SK-N-SH treated with all-trans-retinoic acid at 6 μM for 48 hours (cell line): ENCODE measurements around the gene CSRNP3.
"Not testable (repeated sequence)": the region's sequence is repeated elsewhere in the genome, so short reads cannot be mapped to it uniquely, and the experiment has no call there.

Experiments
- ATAC-seq: fragments of 200-7000 bp; cut with Tn5 transposase; 3 replicates; pipeline ENCODE4 v1.9.1; 2020; ENCODE audit warnings: mild to moderate bottlenecking, moderate library complexity
- BACH2 ChIP-seq: fragments of 250-450 bp; sonication (Bioruptor Pico); IDR thresholded peaks from 2 replicates; pipeline ENCODE4 v1.9.0; 2021; ENCODE audit warnings: mild to moderate bottlenecking, borderline replicate concordance
- CSDC2 ChIP-seq: fragments of 250-450 bp; sonication (Bioruptor Pico); IDR thresholded peaks from 2 replicates; pipeline ENCODE4 v1.5.0; 2020; ENCODE audit warnings: mild to moderate bottlenecking, moderate library complexity
- ESRRG ChIP-seq: fragments of 250-450 bp; sonication (Bioruptor Pico); IDR thresholded peaks from 2 replicates; pipeline ENCODE4 v1.6.1; 2021; ENCODE audit warnings: mild to moderate bottlenecking
- GLIS3 ChIP-seq: fragments of 250-450 bp; sonication (Bioruptor Pico); IDR thresholded peaks from 2 replicates; pipeline ENCODE4 v1.5.0; 2020; ENCODE audit warnings: mild to moderate bottlenecking, moderate library complexity
- ISL1 ChIP-seq: fragments of 250-450 bp; sonication (Bioruptor Pico); IDR thresholded peaks from 2 replicates; pipeline ENCODE4 v2.1.2; 2022; ENCODE audit warnings: mild to moderate bottlenecking, moderate library complexity
- OSR1 ChIP-seq: fragments of 250-450 bp; sonication (Bioruptor Pico); IDR thresholded peaks from 2 replicates; pipeline ENCODE4 v1.8.0; 2022; ENCODE audit warnings: moderate library complexity, mild to moderate bottlenecking, inconsistent platforms
- RARB ChIP-seq: fragments of 250-450 bp; sonication (Bioruptor Pico); IDR thresholded peaks from 2 replicates; pipeline ENCODE4 v1.8.0; 2021; ENCODE audit warnings: mild to moderate bottlenecking, moderate library complexity
- SNAI2 ChIP-seq: fragments of 250-450 bp; sonication (Bioruptor Pico); IDR thresholded peaks from 2 replicates; pipeline ENCODE4 v1.5.0; 2020; ENCODE audit warnings: mild to moderate bottlenecking, moderate library complexity
- TCF4 ChIP-seq: fragments of 250-450 bp; sonication (Bioruptor Pico); IDR thresholded peaks from 2 replicates; pipeline ENCODE4 v1.8.0; 2021; ENCODE audit warnings: mild to moderate bottlenecking, moderate library complexity, borderline replicate concordance
- ZC3H10 ChIP-seq: fragments of 250-450 bp; sonication (Bioruptor Pico); IDR thresholded peaks from 2 replicates; pipeline ENCODE4 v1.5.1; 2021; ENCODE audit warnings: mild to moderate bottlenecking, moderate library complexity
- ZFP3 ChIP-seq: fragments of 250-450 bp; sonication (Bioruptor Pico); IDR thresholded peaks from 2 replicates; pipeline ENCODE4 v1.5.0; 2020; ENCODE audit warnings: mild to moderate bottlenecking, moderate library complexity
- ZFP30 ChIP-seq: fragments of 450-650 bp; formaldehyde crosslinking; IDR thresholded peaks from 2 replicates; pipeline ENCODE4 v1.5.0; 2022; ENCODE audit warnings: mild to moderate bottlenecking, moderate library complexity
- ZNF70 ChIP-seq: fragments of 450-650 bp; formaldehyde crosslinking; IDR thresholded peaks from 2 replicates; pipeline ENCODE4 v1.5.0; 2020; ENCODE audit warnings: mild to moderate bottlenecking, moderate library complexity
- ZNF8 ChIP-seq: fragments of 450-650 bp; formaldehyde crosslinking; IDR thresholded peaks from 2 replicates; pipeline ENCODE4 v1.5.0; 2020; ENCODE audit warnings: mild to moderate bottlenecking, moderate library complexity
- TF ChIP-seq, protein P1 (sequence below): fragments of 250-450 bp; sonication (Bioruptor Pico); IDR thresholded peaks from 2 replicates; pipeline ENCODE4 v1.8.0; 2021; ENCODE audit warnings: low read depth, mild to moderate bottlenecking, moderate library complexity, borderline replicate concordance
- TF ChIP-seq, protein P2 (sequence below): fragments of 250-450 bp; sonication (Bioruptor Pico); IDR thresholded peaks from 2 replicates; pipeline ENCODE4 v1.5.0; 2020; ENCODE audit warnings: mild to moderate bottlenecking, moderate library complexity
- TF ChIP-seq, protein P3 (sequence below): fragments of 250-450 bp; sonication (Bioruptor Pico); IDR thresholded peaks from 2 replicates; pipeline ENCODE4 v1.5.1; 2021; ENCODE audit warnings: mild to moderate bottlenecking, moderate library complexity
- TF ChIP-seq, protein P4 (sequence below): fragments of 250-450 bp; sonication (Bioruptor Pico); IDR thresholded peaks from 2 replicates; pipeline ENCODE4 v1.8.0; 2020; ENCODE audit warnings: mild to moderate bottlenecking, moderate library complexity, borderline replicate concordance

CSRNP3 gene

DNA sequence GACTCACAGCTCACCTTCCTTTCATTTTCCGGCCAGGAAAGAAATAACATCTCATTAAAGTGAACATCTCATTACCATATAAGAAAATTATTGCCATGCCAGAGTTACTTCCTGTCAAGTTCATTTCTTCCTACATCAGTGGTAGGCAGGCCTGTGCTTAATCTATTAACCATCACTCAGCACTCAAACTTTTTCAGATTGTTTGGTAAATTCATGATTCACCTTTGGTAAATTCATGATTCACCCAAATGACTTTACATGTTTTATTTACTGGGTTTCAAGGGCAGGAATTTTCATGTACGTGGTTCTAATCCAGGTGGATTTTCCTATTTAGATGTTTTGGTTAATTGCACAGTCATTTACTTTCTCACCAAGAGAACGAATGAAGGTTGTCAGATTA lies 116.5 kb downstream of the CSRNP3 start (continued):
- TF ChIP-seq, protein P1, sequence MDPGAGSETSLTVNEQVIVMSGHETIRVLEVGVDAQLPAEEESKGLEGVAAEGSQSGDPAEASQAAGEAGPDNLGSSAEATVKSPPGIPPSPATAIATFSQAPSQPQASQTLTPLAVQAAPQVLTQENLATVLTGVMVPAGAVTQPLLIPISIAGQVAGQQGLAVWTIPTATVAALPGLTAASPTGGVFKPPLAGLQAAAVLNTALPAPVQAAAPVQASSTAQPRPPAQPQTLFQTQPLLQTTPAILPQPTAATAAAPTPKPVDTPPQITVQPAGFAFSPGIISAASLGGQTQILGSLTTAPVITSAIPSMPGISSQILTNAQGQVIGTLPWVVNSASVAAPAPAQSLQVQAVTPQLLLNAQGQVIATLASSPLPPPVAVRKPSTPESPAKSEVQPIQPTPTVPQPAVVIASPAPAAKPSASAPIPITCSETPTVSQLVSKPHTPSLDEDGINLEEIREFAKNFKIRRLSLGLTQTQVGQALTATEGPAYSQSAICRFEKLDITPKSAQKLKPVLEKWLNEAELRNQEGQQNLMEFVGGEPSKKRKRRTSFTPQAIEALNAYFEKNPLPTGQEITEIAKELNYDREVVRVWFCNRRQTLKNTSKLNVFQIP (CRISPR knock-in tag), result no peak
- TF ChIP-seq ZNF8 (CRISPR knock-in tag) (no peak), ZFP30 (CRISPR knock-in tag) (no peak), CSDC2 (CRISPR knock-in tag) (no peak)
- TF ChIP-seq, all 23 proteins: peak for 0

DNA sequence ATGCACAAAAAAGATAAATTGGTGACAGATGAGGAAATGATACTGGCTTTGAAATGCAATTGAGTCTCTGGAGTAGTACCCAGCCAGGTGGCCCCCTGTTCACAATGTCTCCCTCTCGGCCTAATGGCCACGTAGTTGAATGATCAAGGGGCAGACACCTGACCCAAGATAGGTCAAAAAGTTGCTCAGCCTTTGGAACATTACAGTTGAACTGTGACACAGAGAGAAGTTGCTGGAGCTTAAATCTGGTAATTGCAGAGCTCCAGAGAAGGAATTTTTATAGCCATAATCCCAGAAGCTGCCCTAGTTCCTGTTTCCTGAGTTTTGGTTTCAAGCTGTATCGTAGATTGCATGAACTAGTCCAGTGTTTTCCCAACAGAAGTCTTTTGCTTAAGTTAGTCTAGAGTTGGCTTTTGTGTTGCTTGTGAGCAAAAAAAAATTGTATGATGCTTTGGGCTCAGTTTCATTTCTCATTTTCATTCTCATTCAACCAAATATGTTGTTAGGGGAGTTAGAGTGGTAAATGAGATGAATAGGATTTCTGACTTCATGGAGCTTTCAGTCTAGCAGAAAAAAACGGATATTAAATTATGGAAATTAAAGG lies 117.9 kb downstream of the CSRNP3 start:
- no peak for TF ChIP-seq CSDC2 (CRISPR knock-in tag)
- TF ChIP-seq, protein P2, sequence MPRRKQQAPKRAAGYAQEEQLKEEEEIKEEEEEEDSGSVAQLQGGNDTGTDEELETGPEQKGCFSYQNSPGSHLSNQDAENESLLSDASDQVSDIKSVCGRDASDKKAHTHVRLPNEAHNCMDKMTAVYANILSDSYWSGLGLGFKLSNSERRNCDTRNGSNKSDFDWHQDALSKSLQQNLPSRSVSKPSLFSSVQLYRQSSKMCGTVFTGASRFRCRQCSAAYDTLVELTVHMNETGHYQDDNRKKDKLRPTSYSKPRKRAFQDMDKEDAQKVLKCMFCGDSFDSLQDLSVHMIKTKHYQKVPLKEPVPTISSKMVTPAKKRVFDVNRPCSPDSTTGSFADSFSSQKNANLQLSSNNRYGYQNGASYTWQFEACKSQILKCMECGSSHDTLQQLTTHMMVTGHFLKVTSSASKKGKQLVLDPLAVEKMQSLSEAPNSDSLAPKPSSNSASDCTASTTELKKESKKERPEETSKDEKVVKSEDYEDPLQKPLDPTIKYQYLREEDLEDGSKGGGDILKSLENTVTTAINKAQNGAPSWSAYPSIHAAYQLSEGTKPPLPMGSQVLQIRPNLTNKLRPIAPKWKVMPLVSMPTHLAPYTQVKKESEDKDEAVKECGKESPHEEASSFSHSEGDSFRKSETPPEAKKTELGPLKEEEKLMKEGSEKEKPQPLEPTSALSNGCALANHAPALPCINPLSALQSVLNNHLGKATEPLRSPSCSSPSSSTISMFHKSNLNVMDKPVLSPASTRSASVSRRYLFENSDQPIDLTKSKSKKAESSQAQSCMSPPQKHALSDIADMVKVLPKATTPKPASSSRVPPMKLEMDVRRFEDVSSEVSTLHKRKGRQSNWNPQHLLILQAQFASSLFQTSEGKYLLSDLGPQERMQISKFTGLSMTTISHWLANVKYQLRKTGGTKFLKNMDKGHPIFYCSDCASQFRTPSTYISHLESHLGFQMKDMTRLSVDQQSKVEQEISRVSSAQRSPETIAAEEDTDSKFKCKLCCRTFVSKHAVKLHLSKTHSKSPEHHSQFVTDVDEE (CRISPR knock-in tag), result no peak
- no peak for TF ChIP-seq ZFP30 (CRISPR knock-in tag)
- no peak for TF ChIP-seq GLIS3
- no peak for TF ChIP-seq SNAI2 (CRISPR knock-in tag)
- TF ChIP-seq, all 23 proteins: peak for 0
- ATAC-seq, result no peak

DNA sequence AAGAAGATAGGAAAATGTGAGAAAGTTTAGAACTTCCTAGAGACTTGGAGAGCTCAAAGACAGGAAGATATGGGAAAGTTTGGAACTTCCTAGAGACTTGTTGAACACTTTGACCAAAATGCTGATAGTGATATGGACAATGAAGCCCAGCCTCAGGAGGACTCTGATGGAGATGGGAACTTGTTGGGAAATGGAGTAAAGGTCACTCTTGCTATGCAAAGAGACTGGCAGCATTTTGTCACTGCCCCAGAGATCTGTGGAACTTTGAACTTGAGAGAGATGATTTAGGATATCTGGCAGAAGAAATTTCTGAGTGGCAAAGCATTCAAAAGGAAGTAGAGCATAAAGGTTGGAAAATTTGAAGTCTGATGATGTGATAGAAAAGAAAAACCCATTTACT lies 121.5 kb downstream of the CSRNP3 start:
- not testable (repeated sequence) for ATAC-seq

DNA sequence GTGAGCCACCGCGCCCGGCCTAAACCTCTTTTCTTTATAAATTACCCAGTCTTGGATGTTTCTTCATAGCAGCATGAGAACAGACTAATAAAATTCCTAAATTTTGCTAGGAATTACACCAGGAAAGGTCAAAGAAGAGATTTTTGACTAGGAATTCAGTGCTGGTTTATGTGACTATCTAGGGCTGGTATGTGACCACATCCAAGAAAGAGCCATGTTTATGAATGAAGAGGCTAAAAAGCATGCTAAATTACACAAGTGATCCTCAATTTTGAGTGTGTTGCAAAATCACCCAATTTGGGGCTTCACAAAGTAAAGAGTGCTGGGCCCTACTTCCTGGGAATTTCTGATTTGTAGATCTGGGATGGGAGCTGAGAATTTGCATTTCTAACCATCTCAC lies 123.6 kb downstream of the CSRNP3 start:
- no peak for TF ChIP-seq SNAI2 (CRISPR knock-in tag)
- TF ChIP-seq GLIS3, result no peak
- TF ChIP-seq, protein P3, sequence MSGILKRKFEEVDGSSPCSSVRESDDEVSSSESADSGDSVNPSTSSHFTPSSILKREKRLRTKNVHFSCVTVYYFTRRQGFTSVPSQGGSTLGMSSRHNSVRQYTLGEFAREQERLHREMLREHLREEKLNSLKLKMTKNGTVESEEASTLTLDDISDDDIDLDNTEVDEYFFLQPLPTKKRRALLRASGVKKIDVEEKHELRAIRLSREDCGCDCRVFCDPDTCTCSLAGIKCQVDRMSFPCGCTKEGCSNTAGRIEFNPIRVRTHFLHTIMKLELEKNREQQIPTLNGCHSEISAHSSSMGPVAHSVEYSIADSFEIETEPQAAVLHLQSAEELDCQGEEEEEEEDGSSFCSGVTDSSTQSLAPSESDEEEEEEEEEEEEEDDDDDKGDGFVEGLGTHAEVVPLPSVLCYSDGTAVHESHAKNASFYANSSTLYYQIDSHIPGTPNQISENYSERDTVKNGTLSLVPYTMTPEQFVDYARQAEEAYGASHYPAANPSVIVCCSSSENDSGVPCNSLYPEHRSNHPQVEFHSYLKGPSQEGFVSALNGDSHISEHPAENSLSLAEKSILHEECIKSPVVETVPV (CRISPR knock-in tag), result no peak
- no peak for TF ChIP-seq ZFP30 (CRISPR knock-in tag)
- TF ChIP-seq ISL1 (CRISPR knock-in tag), result no peak
- no peak for TF ChIP-seq CSDC2 (CRISPR knock-in tag)
- no peak for TF ChIP-seq ZNF8 (CRISPR knock-in tag)
- TF ChIP-seq, protein P4, sequence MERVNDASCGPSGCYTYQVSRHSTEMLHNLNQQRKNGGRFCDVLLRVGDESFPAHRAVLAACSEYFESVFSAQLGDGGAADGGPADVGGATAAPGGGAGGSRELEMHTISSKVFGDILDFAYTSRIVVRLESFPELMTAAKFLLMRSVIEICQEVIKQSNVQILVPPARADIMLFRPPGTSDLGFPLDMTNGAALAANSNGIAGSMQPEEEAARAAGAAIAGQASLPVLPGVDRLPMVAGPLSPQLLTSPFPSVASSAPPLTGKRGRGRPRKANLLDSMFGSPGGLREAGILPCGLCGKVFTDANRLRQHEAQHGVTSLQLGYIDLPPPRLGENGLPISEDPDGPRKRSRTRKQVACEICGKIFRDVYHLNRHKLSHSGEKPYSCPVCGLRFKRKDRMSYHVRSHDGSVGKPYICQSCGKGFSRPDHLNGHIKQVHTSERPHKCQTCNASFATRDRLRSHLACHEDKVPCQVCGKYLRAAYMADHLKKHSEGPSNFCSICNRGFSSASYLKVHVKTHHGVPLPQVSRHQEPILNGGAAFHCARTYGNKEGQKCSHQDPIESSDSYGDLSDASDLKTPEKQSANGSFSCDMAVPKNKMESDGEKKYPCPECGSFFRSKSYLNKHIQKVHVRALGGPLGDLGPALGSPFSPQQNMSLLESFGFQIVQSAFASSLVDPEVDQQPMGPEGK (CRISPR knock-in tag), result no peak
- no peak for TF ChIP-seq BACH2
- no peak for TF ChIP-seq OSR1 (CRISPR knock-in tag)
- TF ChIP-seq TCF4 (CRISPR knock-in tag), result no peak
- no peak for ATAC-seq

DNA sequence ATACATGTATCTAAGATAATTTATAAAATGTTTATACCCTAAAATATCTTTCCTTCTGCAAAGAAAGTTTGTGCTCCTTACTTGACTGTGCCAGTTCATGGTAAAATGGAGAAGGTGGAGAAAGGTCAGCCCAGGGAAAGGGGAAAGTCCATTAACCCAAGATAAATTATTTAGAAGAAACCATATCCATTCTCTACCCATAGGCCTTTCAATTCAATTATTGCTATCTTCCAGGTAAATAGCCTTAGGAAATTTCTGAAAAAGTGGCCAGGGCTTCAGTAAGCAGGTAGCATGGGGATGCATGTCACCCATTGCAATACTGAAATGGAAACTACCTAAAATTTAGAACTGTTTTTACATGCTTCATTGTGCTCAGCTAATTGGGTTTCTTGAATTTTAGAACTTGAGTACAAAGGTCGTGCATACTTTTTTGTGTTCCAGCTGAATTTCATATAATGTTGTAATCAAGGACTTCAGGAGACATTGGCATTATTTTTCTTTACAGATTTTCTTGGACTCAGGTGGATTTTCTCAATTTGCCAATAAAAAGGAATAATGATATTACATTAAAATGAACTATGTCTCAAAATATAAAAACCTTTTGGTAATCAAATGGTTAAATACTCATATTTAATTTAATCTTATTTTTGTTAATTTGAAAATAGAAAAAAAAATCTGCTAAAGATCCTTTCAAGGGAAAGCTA lies 124.9 kb downstream of the CSRNP3 start:
- no peak for ATAC-seq
- no peak for TF ChIP-seq ZFP3 (CRISPR knock-in tag)
- TF ChIP-seq ZNF8 (CRISPR knock-in tag), result no peak
- TF ChIP-seq, protein P3 (CRISPR knock-in tag), result no peak
- TF ChIP-seq, protein P2 (CRISPR knock-in tag), result no peak
- no peak for TF ChIP-seq ZC3H10 (CRISPR knock-in tag)
- no peak for TF ChIP-seq GLIS3
- TF ChIP-seq, protein P4 (CRISPR knock-in tag), result no peak
- no peak for TF ChIP-seq ZNF70 (CRISPR knock-in tag)
- no peak for TF ChIP-seq ESRRG
- TF ChIP-seq ZFP30 (CRISPR knock-in tag), result no peak
- no peak for TF ChIP-seq RARB (CRISPR knock-in tag)
